Esophagus muscularis mucosa (tissue), 4 donors: ENCODE results near the gene ANKRD33B.

Source experiments
- EP300 ChIP-seq: sonication (generic); formaldehyde crosslinking; IDR thresholded peaks from one replicate; pipeline ENCODE4 v1.6.1; 2017; ENCODE audit warnings: antibody characterized with exemption
- POLR2A ChIP-seq: fragments of 450-650 bp; IDR thresholded peaks from one replicate; pipeline ENCODE4 v1.6.1; 2017; ENCODE audit warnings: antibody characterized with exemption, moderate library complexity, mild to moderate bottlenecking, low read depth
- POLR2AphosphoS5 ChIP-seq, 2 donors: sonication (generic); formaldehyde crosslinking; IDR thresholded peaks; one replicate each; pipeline ENCODE4 v1.6.1; 2017; ENCODE audit warnings: antibody characterized with exemption in 2 of 2
- TF ChIP-seq, protein P1 (sequence below), 3 experiments: fragments of 200-600 bp in 2 of 3; fragments of 450-650 bp in 1 of 3; sonication (generic) in 2 of 3; IDR thresholded peaks; one replicate each; pipeline ENCODE4 v1.5.1; 2017 to 2019; ENCODE audit warnings: antibody characterized with exemption in 3 of 3, mild to moderate bottlenecking in 2 of 3, moderate library complexity in 1 of 3

DNA sequence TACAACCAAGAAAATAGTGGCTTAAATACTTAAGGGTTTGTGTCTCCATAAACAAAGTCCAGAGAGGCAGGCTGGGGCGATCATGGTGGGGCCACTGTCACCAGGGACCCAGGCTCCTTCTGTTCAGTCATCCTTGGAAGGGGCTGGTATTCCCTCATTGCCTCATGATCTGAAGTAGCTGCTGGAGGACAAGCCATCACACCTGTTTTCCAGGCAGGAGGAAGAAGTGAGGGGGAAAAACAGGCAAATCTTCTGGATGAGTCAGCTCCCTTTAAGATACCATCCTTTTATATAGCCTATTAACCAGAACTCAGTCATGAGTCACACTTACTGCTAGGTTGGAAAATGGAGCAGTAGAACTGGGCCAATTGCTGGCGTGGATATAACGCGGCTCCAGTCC lies 104.8 kb downstream of the ANKRD33B start:
- TF ChIP-seq, protein P1, sequence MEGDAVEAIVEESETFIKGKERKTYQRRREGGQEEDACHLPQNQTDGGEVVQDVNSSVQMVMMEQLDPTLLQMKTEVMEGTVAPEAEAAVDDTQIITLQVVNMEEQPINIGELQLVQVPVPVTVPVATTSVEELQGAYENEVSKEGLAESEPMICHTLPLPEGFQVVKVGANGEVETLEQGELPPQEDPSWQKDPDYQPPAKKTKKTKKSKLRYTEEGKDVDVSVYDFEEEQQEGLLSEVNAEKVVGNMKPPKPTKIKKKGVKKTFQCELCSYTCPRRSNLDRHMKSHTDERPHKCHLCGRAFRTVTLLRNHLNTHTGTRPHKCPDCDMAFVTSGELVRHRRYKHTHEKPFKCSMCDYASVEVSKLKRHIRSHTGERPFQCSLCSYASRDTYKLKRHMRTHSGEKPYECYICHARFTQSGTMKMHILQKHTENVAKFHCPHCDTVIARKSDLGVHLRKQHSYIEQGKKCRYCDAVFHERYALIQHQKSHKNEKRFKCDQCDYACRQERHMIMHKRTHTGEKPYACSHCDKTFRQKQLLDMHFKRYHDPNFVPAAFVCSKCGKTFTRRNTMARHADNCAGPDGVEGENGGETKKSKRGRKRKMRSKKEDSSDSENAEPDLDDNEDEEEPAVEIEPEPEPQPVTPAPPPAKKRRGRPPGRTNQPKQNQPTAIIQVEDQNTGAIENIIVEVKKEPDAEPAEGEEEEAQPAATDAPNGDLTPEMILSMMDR (IDR thresholded peaks at IDR 0.05), result no peak
- TF ChIP-seq EP300 (no peak), POLR2AphosphoS5 (IDR thresholded peaks at IDR 0.05) (no peak), POLR2A (no peak)
